GM21717 (cell line): Measurements from ENCODE around the gene ATP6V1F.

ENCODE experiments used
- ATAC-seq: cut with Tn5 transposase; IDR thresholded peaks from one replicate; pipeline ENCODE4 v1.9.1; 2021; ENCODE audit warnings: mild to moderate bottlenecking, moderate library complexity; ENCODE audit not compliant: unreplicated experiment

ATP6V1F gene

GRCh38 chr7:128835231-128835751, 27.4 kb upstream of the ATP6V1F start:
- no peak for ATAC-seq

- no peak for ATAC-seq
Measured at GRCh38 chr7:128835790-128836641, 26.6 kb upstream of the ATP6V1F start.

- ATAC-seq = no peak
Measured at GRCh38 chr7:128836729-128837348, 25.8 kb upstream of the ATP6V1F start.

GRCh38 chr7:128837521-128837921, 25.1 kb upstream of the ATP6V1F start:
- no peak for ATAC-seq

- no peak for ATAC-seq
Measured at GRCh38 chr7:128838109-128838779, 24.4 kb upstream of the ATP6V1F start.

- ATAC-seq = no peak
Measured at GRCh38 chr7:128838981-128839731, 23.5 kb upstream of the ATP6V1F start.

- ATAC-seq = no peak
Measured at GRCh38 chr7:128839751-128840177, 22.9 kb upstream of the ATP6V1F start.

- no peak for ATAC-seq
Measured at GRCh38 chr7:128840326-128841170, 22.1 kb upstream of the ATP6V1F start.

- ATAC-seq = no peak
Measured at GRCh38 chr7:128841171-128841690, 21.4 kb upstream of the ATP6V1F start.

- ATAC-seq = no peak
Measured at GRCh38 chr7:128841921-128842673, 20.6 kb upstream of the ATP6V1F start.

GRCh38 chr7:128842674-128843641, 19.7 kb upstream of the ATP6V1F start:
- no peak for ATAC-seq

- no peak for ATAC-seq
Measured at GRCh38 chr7:128843938-128844621, 18.6 kb upstream of the ATP6V1F start.

GRCh38 chr7:128844777-128845311, 17.8 kb upstream of the ATP6V1F start:
- no peak for ATAC-seq

GRCh38 chr7:128845475-128845874, 17.2 kb upstream of the ATP6V1F start:
- ATAC-seq = no peak

GRCh38 chr7:128845987-128846386, 16.7 kb upstream of the ATP6V1F start:
- ATAC-seq = no peak

- ATAC-seq = no peak
Measured at GRCh38 chr7:128846781-128847444, 15.7 kb upstream of the ATP6V1F start.
